ENCODE measurements around the gene LAMB4. TPM values are rescaled to one million over a fixed set of nuclear protein-coding genes. Genes with fewer than 3 reads are reported as not detected.
A peak's percentile ranks its signal among the peaks of the same experiment; 100 is the strongest.

The LAMB4 gene
- polyA plus RNA-seq, 2 of the 4 experiments (the other 2 are of a cell fraction) = 0.13 to 0.19 TPM

DNA sequence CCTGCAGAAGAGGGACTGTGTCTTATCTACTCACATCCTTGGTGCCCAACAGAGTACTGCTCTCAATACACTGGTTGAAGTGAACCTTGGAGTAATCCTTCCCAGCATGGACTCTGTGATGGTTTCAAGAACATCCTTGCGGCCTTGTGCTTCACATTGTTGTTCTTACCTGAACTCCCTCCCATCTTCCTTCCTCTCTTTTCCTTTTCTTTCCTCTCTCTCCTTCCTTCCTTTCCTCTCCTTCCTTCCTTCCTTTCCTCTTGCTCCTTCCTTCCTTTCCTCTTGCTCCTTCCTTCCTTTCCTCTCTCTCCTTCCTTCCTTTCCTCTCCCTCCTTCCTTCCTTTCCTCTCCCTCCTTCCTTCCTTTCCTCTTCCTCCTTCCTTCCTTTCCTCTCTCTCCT, 153.5 kb downstream of the LAMB4 start:
- ATAC-seq = peak in 1 of 2 experiments; percentile 33; a peak in 1 of 6 replicates
- Histone ChIP-seq H3K4me3 (no peak overlapping the region), H3K4me1 (no peaks in the 10 kb centered on the region; the same call in 2 of the 3 replicates), H3K9me3 (no peaks in the 10 kb centered on the region), H3K27ac (no peak overlapping the region), H3K4me2 (no peak overlapping the region)
- no peak for TF ChIP-seq NFE2L2 (conservative IDR thresholded peaks at IDR 0.05; ENCODE audit: low read length)
- TF ChIP-seq JUNB (IDR thresholded peaks at IDR 0.05) = no peak
- CTCF ChIA-PET = interaction anchor here (1.6 kb wide), 1 partner anchor 10 kb away, joined by 5 read pairs; no protein-coding TSS in a partner anchor
- POLR2A ChIA-PET = no interaction called here
- 83% methylated on average over 1 of the region's 1 CpG for WGBS (ENCODE audit: missing lambda C conversion rate)
- FAIRE-seq = no peak
- no peak for DNase-seq (ENCODE audit: low read depth in 1 of 2, low spot score in 1 of 2)

DNA sequence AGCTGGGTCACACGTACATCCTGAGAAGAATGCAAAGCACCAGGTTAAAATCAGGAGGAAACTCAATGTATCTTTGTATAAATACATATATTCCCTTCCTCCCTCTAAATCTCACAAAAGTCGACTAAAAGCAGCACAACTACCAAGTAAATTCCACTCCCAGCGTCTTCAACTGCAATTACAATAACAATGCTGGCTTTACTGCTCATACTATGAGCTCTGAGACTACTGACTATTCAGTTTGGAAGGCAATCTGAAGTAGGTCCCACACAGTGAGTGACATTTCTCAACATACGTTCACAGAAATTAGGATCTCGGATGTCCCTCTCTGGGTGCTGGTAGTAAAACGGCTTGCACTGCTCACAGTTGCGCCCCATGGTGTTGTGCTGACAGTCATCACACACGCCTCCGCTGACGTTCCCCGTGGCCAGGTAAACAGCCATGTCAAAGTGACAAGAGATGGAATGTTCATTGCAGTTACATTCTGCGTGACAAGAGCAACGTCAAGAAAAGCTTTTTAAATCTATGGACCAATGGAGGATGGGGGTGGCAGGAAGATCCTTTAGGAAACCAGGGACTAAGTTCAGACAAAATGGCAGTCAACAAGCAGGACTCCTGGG, 154.7 kb downstream of the LAMB4 start:
- DNase-seq (ENCODE audit: low read depth in 1 of 2, low spot score in 1 of 2) = no peak
- 95% methylated on average over 13 of the region's 13 CpGs for WGBS (ENCODE audit: missing lambda C conversion rate)
- FAIRE-seq = no peak
- CTCF ChIA-PET = interaction anchor here (0.8 to 1.6 kb wide), 4 partner anchors 9 to 25 kb away, joined by 3 to 5 read pairs (median 3); no protein-coding TSS in a partner anchor
- no peak for TF ChIP-seq ZFP36 (IDR thresholded peaks at IDR 0.05; ENCODE audit: borderline replicate concordance, partially characterized antibody)
- no peak for TF ChIP-seq SREBF2 (IDR thresholded peaks at IDR 0.05)
- TF ChIP-seq, protein P1, sequence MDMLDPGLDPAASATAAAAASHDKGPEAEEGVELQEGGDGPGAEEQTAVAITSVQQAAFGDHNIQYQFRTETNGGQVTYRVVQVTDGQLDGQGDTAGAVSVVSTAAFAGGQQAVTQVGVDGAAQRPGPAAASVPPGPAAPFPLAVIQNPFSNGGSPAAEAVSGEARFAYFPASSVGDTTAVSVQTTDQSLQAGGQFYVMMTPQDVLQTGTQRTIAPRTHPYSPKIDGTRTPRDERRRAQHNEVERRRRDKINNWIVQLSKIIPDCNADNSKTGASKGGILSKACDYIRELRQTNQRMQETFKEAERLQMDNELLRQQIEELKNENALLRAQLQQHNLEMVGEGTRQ (IDR thresholded peaks at IDR 0.05) = no peak
- TF ChIP-seq, protein P2, sequence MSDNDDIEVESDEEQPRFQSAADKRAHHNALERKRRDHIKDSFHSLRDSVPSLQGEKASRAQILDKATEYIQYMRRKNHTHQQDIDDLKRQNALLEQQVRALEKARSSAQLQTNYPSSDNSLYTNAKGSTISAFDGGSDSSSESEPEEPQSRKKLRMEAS (IDR thresholded peaks at IDR 0.05) = no peak
- no peak for TF ChIP-seq CBX2 (IDR thresholded peaks at IDR 0.05; ENCODE audit: borderline replicate concordance, low read depth)
- no peak for TF ChIP-seq EHMT2 (IDR thresholded peaks at IDR 0.05; ENCODE audit: low read depth)
- TF ChIP-seq MAZ (IDR thresholded peaks at IDR 0.05; ENCODE audit: borderline replicate concordance, low read depth, low read length) = no peak
- no peak for TF ChIP-seq RCOR1 (IDR thresholded peaks at IDR 0.05; ENCODE audit: low read depth, low read length)
- no peak for TF ChIP-seq HOXB13 (CRISPR knock-in tag; IDR thresholded peaks at IDR 0.05; ENCODE audit: low read depth)
- TF ChIP-seq, protein P3, sequence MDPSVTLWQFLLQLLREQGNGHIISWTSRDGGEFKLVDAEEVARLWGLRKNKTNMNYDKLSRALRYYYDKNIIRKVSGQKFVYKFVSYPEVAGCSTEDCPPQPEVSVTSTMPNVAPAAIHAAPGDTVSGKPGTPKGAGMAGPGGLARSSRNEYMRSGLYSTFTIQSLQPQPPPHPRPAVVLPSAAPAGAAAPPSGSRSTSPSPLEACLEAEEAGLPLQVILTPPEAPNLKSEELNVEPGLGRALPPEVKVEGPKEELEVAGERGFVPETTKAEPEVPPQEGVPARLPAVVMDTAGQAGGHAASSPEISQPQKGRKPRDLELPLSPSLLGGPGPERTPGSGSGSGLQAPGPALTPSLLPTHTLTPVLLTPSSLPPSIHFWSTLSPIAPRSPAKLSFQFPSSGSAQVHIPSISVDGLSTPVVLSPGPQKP (IDR thresholded peaks at IDR 0.05; ENCODE audit: low read depth, low read length) = no peak
- no peak for TF ChIP-seq CEBPB (IDR thresholded peaks at IDR 0.05)
- no peak for TF ChIP-seq EP300 (IDR thresholded peaks at IDR 0.05)
- TF ChIP-seq, protein P4, sequence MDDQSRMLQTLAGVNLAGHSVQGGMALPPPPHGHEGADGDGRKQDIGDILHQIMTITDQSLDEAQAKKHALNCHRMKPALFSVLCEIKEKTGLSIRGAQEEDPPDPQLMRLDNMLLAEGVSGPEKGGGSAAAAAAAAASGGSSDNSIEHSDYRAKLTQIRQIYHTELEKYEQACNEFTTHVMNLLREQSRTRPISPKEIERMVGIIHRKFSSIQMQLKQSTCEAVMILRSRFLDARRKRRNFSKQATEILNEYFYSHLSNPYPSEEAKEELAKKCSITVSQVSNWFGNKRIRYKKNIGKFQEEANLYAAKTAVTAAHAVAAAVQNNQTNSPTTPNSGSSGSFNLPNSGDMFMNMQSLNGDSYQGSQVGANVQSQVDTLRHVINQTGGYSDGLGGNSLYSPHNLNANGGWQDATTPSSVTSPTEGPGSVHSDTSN (IDR thresholded peaks at IDR 0.05) = no peak
- TF ChIP-seq MYC (IDR thresholded peaks at IDR 0.05; ENCODE audit: borderline replicate concordance, low read length) = no peak
- TF ChIP-seq HEYL (CRISPR knock-in tag; IDR thresholded peaks at IDR 0.05) = no peak
- TF ChIP-seq, protein P5, sequence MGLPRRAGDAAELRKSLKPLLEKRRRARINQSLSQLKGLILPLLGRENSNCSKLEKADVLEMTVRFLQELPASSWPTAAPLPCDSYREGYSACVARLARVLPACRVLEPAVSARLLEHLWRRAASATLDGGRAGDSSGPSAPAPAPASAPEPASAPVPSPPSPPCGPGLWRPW (IDR thresholded peaks at IDR 0.05) = no peak
- no peak for TF ChIP-seq SMC3 (IDR thresholded peaks at IDR 0.05)
- TF ChIP-seq, protein P6, sequence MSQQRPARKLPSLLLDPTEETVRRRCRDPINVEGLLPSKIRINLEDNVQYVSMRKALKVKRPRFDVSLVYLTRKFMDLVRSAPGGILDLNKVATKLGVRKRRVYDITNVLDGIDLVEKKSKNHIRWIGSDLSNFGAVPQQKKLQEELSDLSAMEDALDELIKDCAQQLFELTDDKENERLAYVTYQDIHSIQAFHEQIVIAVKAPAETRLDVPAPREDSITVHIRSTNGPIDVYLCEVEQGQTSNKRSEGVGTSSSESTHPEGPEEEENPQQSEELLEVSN (IDR thresholded peaks at IDR 0.05; ENCODE audit: borderline replicate concordance, low read depth) = no peak
- no peak overlapping the region for H3K4me2 ChIP-seq
- no peaks in the 10 kb centered on the region; the same call in 2 of the 3 replicates for H3K4me1 ChIP-seq
- no peak; a peak in 1 of 6 replicates for ATAC-seq
- H3K9me3 ChIP-seq = no peaks in the 10 kb centered on the region
- H3K27ac ChIP-seq = no peak overlapping the region
- H3K4me3 ChIP-seq = no peak overlapping the region
- POLR2A ChIA-PET = no interaction called here

Data from A549 (cell line).